Measurements from ENCODE around the gene RBM12.

RBM12 gene

DNA sequence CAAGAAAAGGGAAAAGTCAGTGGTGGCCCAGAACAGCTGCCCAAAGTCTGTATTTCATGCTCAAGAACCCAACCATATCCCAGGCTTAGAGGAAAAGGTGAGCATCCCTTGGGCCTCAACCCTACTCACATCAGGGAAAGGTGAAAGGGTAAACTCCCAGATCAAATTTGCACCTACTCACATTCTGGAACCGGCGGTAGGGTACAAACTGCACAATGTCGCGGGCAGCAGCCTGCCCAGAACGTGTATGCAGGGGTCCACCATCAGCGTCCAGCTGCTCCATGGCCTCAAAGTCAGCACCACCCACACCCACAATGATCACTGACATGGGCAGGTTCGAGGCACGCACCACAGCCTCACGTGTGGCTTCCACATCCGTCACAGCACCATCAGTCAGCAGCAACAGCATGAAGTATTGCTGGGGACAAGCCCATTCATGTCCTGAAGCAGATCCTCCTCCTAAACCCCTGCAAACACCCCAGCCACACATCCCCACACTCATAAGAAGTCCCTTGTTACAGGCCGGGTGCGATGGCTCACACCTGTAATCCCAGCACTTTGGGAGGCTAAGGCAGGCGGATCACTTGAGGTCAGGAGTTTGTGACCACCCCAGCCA is 38.2 kb downstream of the RBM12 start:
- no peak for DNase-seq (ENCODE audit: low read depth in 1 of 2, low spot score in 1 of 2)

DNA sequence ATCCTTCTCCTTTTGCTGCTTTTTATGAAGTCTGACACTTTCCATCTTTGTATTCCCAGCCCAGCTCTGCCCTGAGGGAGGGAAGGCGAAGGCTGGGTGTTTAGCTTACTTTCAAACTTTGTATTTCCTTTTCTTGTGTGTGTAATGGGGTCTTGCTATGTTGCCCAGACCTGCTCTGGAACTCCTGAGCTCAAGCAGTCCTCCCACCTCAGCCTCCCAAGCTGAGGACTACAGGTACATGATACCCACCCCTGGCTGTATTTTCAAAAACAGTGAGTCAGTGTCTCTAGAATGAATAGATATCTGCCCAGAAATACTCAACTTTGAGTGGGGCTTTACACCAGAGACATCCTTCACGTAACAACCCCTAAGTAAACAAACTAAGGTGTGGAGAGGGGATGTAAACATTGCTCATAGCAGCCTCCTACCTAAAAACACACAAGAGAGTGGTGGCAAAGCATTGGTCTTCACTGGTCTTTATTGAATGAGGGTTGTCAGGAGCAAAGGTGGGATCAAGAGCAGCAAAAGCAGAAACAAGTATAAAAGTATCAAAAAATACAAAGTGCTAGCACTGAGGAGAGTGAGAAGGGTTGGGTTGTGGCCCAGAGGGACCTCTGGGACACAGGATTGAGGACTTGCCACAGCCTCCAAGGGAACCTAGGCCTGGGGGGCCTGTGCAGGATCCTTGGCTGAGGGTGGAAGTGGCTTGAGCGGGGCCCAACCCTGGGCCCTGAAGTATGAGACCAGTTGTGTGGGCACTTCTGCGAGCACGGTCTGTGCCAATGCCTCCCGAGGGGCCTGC is 38.9 kb downstream of the RBM12 start:
- no peak for DNase-seq (ENCODE audit: low read depth in 1 of 2, low spot score in 1 of 2)

DNA sequence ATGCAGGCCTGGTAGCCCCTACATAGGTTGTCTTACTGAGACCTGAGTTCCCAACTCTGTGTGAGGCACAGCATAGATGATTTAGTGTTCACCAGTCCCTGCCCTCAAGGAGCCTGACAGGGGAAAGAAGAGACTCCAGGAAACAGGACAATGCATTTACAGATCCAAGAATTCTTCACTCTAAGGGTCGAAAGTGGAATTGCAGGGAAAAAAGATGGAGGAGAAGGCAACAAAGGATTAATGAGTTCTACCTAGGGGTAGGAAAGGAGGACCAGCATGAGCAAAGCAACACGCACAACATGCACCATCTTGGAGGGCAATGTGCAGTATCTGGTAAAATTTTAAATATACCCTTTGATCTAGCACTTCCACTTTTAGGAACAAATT is 43.1 kb downstream of the RBM12 start:
- DNase-seq (ENCODE audit: low read depth in 1 of 2, low spot score in 1 of 2): no peak

DNA sequence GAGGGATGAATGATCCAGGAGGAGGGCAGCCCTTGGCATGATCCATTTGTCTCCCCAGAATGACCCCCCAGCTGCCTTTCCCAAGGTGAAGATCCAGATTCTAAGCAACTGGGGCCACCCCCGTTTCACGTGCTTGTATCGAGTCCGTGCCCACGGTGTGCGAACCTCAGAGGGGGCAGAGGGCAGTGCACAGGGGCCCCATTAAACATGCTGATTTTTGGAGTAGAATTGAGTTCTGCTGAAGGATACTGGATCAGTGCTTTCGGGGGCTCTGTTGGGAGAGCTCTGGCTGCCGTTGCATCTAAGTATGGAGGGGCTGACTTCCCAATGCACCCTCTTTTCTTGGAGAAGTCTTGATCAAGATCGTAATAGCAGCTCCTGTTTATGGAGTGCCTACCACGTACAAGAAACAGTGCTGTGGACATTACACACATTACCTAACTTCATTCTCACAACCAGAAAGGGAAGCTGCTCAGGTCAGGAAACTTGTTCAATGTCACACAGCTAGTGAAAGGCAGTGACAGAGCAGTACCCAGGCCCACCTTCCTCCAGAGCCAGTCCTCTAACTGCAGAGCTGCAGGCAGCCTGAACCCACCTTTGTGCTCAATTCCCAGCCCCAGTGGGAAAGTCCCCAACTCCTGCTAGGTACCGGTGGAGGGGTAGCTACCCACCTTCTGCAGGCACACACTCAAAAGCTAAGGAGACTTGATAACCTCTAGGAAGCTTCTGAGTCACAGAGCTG is 43.7 kb downstream of the RBM12 start:
- DNase-seq (ENCODE audit: low read depth in 1 of 2, low spot score in 1 of 2): no peak

DNA sequence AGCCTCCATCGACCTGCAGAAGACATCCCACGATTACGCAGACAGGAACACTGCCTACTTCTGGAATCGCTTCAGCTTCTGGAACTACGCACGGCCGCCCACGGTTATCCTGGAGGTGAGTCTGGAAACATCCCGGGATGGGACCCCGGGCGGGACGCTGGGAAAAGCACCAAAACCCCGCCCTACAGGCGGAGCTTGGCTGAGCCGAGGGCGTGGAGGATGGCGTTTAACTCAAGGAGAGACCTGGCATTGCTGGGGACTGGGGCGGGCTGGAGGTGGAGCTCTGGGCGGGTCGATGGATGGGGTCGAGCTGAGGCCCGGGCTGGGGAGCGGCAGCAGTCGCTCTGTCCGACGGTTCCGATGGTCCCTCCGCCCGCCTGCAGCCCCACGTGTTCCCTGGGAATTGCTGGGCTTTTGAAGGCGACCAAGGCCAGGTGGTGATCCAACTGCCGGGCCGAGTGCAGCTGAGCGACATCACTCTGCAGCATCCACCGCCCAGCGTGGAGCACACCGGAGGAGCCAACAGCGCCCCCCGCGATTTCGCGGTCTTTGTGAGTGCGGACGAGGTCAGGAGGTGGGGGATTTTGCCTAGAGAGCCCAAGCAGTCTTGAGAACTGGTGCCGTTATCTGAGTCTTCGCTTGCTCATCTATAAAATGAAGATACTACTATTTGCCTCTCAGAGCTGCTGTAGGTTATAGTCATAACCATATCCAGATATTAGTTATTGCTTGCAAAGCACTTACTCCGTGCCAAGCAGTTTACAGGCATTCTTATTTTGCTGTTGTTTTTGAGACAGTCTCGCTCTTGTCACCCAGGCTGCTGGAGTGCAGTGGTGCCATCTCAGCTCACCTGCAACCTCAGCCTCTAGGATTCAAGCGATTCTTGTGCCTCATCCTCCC is 45.3 kb downstream of the RBM12 start:
- DNase-seq (ENCODE audit: low read depth in 1 of 2, low spot score in 1 of 2): peak; percentile 48 to 74

DNA sequence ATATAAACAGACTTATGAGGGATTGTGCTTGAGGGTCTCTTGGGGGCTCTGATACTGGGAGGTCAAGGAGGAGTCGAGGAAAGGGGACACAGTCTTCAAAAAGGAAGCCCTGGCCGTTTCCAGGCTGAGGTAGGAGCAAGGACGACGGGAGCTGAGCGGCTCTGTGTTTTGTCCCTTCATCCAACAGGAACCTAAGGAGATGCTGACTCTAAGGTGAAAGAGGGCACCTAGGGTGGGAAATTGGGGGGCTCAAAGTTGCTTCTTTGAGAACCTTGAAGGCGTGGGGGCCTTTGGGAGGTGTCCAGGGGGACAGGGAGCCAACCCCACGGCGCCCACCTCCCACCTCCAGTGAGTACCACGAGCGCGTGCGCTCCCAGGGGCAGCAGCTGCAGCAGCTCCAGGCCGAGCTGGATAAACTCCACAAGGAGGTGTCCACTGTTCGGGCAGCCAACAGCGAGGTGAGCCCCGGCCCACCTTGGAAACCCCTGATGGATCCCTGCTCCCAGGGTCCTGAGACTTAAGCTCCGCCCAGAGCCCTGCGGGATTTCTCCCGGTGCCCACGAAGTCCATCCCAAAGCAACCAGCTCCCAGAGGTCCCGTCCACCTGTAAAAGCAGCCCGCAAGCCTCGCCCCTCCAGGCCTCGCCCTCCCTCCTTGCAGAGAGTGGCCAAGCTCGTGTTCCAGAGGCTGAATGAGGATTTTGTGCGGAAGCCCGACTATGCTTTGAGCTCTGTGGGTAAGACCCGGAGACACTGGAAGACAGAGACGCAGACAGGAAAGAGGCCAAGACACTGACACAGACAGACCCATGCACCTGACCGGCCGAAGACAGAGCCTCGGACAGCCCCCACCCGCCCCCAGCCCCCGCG is 46.2 kb downstream of the RBM12 start:
- DNase-seq (ENCODE audit: low read depth in 1 of 2, low spot score in 1 of 2): no peak

DNA sequence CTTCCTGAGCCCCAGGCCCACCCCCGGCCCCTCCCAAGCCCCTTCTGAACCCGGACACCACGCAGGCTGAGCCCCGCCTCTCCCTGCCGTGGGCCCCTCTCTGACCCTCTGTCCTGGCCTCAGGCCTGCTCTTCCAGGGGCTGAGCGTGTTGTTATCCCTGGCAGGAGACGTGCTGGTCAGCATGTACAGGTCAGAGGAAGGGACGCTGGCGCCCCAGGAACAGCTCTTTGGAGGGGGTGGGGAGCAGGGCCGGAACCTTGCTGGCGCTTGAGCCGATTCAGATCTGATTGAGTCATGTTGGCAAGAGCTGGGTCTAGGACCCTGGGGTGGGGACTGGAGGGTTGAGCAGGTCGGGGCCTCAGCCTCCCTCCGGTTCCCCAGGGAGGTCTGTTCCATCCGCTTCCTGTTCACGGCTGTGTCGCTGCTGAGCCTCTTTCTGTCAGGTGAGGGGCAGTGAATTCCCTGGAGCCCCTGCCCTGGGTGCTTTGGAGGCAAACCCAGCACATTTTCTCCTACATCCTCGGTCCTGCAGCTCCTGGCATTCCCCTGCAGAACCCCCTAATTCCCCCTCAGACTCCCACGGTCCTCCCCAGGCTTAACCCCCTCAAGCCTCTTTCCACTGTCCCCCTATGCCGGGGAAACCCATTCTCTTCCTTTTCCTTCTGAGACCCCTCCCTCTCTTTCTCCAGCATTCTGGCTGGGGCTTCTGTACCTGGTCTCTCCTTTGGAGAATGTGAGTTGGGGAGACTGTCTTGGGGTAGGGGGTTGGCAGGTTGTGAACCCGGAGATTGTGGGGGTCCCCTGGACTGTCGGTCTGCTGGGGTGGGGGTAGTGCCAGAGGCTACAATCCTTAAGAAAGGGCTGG is 47.1 kb downstream of the RBM12 start:
- no peak for DNase-seq (ENCODE audit: low read depth in 1 of 2, low spot score in 1 of 2)

DNA sequence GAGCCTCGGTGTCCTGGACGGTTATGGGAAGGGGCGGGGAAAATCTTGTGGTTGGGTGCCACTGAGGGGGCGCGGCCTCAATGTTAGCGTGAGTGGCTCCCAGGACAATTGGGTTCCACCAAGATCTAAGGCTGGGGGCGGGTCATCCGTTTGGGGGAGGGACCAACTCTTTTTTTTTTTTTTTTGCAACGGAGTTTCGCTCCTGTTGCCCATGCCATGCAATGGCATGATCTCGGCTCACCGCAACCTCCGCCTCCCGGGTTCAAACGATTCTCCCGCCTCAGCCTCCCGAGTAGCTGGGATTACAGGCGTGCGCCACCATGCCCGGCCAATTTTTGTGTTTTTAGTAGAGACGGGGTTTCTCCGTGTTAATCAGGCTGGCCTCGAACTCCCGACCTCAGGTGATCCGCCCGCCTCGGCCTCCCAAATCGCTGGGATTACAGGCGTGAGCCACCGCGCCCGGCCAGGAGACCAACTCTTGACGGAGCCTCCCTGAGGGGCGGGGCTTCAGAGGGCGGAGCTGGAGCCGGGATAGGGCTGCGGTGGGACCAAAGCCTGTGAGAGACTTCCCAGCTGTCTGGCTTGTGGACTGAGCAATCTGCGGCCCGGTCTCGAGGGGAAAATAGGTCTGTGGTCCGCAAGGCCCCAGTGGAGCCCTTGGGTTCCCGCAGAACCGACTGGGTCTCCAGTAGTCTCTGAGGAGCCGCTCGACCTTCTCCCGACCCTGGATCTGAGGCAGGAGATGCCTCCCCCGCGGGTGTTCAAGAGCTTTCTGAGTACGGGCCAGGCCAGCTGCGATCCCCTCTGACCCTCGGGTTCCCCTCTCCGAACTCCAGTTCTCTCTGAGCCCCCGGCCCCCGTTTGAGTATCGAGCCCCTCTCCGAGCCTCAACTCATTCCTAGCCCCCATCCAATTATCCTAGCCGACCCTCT is 48.0 kb downstream of the RBM12 start:
- DNase-seq (ENCODE audit: low read depth in 1 of 2, low spot score in 1 of 2): peak; percentile 17 to 33

DNA sequence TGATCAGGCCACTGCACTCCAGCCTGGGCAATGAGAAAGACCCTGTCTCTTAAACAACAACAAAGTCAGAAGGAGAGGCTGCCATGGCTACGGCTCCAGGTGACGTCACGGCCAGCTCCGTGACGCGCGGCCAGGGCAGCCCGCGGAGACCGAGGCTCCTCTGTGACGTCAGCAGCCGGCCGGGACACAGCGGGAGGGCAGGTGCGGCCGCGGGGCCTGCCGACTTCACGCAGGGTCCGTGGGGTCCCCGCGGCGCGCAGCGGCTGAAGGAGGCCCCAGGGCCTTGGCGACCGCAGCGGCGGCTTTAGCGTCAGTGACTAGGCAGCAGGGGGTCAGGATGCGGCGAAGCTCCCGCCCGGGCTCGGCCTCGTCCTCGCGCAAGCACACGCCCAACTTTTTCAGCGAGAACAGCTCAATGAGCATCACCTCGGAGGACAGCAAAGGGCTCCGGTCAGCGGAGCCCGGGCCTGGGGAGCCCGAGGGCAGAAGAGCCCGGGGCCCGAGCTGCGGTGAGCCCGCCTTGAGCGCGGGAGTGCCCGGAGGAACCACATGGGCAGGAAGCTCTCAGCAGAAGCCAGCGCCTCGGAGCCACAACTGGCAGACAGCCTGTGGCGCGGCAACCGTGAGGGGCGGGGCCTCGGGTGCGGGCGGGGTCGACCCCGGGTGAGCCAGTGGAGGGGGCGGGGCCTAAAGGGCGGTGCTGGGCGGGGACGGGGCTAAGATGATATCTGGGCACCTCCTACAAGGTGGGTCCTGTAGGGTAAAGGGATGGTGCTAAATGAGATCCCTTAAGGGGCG is 48.8 kb downstream of the RBM12 start, which contains the start of gene SPAG4:
SPAG4 (plus strand) TSS at position 163 of the 798 bp plus-strand sequence; CDS start at position 338, 175 bp downstream.
- peak; percentile 100 for DNase-seq (ENCODE audit: low read depth in 1 of 2, low spot score in 1 of 2)

DNA sequence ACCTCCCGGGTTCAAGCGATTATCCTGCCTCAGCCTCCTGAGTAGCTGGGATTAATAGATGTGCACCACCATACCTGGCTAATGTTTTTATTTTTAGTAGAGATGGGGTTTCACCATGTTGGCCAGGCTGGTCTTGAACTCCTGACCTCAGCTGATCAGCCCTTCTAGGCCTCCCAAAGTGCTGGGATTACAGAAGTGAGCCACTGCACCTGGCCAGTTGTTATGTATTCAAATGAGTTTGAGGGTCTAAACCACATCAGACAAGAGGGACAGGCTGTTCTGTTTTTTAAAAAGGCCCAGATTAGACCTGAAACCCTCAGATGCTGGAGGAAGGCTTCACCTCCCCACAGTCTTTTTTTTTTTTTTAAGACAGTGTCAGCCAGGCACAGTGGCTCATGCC is 53.2 kb downstream of the RBM12 start:
- no peak for DNase-seq (ENCODE audit: low read depth in 1 of 2, low spot score in 1 of 2)

DNA sequence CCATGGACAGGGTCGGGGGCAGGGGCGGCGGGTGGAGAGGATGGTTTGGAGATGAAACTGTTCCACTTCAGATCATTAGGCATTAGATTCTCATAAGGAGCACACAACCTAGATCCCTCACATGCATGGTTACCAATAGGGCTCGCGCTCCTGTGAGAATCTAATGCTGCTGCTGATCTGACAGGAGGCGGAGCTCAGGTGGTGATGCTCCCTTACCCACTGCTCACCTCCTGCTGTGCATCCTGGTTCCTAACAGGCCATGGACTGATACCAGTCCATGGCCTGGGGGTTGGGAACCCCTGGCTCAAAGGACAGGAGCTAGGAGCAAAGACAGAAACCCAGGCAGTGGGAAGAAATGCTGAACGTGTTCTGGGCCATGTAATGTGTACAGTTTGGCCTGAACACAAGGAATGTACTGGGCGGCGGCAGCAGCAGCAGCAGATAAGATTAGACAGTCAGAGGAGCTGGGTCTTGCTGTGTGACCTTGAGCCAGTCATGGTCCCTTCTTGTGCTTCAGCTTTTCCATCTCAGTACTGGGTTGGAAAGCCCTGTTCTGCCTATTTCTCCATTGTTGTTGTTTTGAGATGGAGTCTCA is 53.8 kb downstream of the RBM12 start:
- no peak for DNase-seq (ENCODE audit: low read depth in 1 of 2, low spot score in 1 of 2)

DNA sequence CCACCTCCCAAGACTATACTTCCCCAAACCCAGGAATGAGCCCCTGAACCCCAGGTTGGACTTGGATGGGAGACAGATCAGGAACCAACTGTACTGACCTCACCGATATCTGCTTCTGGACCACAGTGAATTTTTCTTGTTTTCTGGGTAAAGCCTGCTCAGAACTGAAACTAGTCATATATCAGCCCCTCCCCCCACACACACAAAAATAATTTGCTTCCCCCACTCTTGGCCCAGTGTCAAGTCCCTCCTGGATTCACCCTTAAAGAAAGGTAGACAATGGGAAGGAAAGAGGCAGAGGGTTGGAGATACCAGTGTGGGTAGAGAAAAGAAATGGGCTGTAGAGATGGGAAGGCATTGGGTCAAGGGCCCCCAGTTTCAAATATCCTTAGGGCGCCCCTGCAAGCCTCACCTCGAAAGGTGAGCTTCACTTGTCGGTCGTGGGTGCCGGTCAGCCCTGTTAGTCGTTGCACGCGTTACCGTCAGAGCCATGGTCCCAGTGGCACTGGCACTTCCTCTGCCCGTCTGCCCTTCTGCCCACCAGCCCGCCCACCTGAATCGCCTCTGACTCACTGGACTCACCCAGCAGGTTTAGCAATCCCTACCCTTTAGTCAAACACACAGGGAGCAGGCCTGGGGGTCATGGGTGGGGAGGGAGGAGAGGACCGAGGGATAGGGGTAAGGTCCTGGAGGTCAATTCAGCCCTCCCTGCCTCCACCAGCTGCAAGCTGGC is 57.5 kb downstream of the RBM12 start:
- DNase-seq (ENCODE audit: low read depth in 1 of 2, low spot score in 1 of 2): no peak

DNA sequence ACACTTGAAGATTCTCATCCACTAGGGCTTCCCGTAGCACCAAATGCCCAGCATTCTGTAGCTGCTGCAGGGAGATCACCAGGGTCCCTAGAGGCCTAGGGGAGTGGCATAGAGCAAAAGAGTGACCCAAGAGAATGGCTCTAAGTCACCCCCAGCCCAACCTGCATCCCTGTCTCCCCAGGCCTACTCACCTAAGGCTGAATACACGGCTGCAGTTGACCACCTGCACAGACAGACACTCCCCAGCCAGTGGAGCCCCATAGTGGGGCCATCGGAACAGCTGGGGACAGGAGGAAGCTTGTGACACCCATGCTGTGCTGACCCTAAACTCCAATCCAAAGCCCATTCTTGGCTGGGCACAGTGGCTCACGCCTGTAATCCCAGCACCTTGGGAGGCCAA is 58.6 kb downstream of the RBM12 start:
- DNase-seq (ENCODE audit: low read depth in 1 of 2, low spot score in 1 of 2): no peak

DNA sequence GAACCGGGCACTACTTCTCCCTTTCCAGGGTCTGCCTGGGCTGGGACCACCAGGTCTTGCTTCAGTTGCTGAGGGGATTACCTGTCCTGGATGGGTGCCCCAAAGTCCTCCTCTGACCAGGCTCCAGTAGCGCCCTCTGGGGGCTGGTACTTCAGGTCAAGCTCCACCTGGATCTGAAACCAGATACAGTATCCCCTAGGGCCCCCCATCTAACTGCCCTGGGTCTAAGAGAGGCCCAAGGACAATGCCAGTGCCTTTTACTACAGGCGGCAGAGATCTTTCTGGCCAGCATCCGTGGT is 60.3 kb downstream of the RBM12 start:
- DNase-seq (ENCODE audit: low read depth in 1 of 2, low spot score in 1 of 2): no peak

DNA sequence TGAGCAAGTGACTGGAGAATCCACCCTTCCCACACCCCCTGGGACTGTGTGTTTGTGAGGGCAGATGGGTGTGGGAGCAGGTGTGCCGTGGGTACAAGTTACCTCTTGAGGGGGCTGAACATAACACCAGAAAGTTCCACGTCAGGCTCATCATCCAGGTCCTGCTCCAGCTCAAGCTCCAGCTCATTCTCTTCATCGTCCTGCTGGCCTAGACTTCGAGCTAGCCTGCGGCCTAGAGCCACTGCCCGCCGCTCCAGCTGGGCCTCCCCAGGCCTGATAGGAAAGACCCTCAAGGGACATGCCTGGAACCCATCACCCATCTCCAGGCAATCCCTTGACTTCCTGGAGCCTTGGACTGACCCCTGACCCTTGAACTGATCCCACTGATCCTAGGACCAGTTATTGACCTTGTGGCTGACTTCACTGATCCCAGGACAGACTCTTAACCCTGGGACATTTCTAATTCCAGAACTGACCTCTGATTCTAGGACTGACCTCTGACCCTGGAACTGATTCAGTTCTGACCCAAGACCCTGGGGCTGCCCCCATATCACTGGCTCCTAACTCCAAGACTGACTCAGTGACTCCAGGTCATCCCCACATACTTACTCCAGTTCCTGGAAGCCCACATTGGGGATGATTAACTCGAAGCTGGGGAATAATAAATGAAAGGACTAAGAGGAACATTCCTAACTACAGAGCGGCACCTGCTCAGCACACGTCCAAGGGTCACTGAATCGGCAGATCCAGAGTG is 60.8 kb downstream of the RBM12 start:
- DNase-seq (ENCODE audit: low read depth in 1 of 2, low spot score in 1 of 2): no peak

Measured in stimulated activated CD4-positive, alpha-beta T cell treated with anti-CD3 and anti-CD28 coated beads, Interleukin-15, amount 100 ng/mL, for 1 hour (primary cell).